Activated CD8-positive, alpha-beta memory T cell treated with anti-CD3 and anti-CD28 coated beads for 36 hours (primary cell): ENCODE data around the gene NOC4L. TPM values are rescaled to one million over a fixed set of nuclear protein-coding genes. Genes with fewer than 3 reads are reported as not detected.

Experiments used
- CTCF ChIA-PET: fragments of 350-600 bp; sonication (Branson Sonifier 250); formaldehyde crosslinking; loops from one replicate; lab custom pipeline; 2021; ENCODE audit warnings: antibody characterized with exemption; lab: Charles Lee
- POLR2A ChIA-PET: fragments of 350-600 bp; sonication (Branson Sonifier 250); formaldehyde crosslinking; loops from one replicate; lab custom pipeline; 2021; ENCODE audit warnings: antibody characterized with exemption; lab: Charles Lee
- total RNA-seq, 2 experiments: library from RNA; stranded (reverse); gene quantifications; one replicate each; pipeline ENCODE4 v1.2.3, GENCODE V29; 2021

Gene NOC4L
- total RNA-seq, 2 experiments from 2014 or later: 57.2 to 59.9 TPM

- POLR2A ChIA-PET: no interaction called here
- CTCF ChIA-PET: interaction anchor here (0.9 kb wide), 1 partner anchor 37 kb away, joined by 3 read pairs; no protein-coding TSS in a partner anchor
Measured at GRCh38 chr12:132152411-132152821, 8.2 kb downstream of the NOC4L start.

- ChIA-PET POLR2A (no interaction called here), CTCF (interaction anchor here (0.8 to 1.6 kb wide), 7 partner anchors 10 to 262 kb away, joined by 3 to 9 read pairs (median 4); no protein-coding TSS in a partner anchor)
Measured at GRCh38 chr12:132152953-132153352, 8.7 kb downstream of the NOC4L start.

- CTCF ChIA-PET: interaction anchor here (0.8 to 1.6 kb wide), 16 partner anchors 8 to 461 kb away, joined by 3 to 9 read pairs (median 4); no protein-coding TSS in a partner anchor
- POLR2A ChIA-PET: interaction anchor here (0.6 to 0.7 kb wide), 3 partner anchors 9 to 266 kb away, joined by 4 to 5 read pairs (median 5); no protein-coding TSS in a partner anchor
Measured at GRCh38 chr12:132153501-132154340, 9.5 kb downstream of the NOC4L start.

GRCh38 chr12:132154341-132154761 lies 10.1 kb downstream of the NOC4L start:
- CTCF ChIA-PET: interaction anchor here (0.8 to 1.6 kb wide), 14 partner anchors 8 to 460 kb away, joined by 3 to 9 read pairs (median 4); no protein-coding TSS in a partner anchor
- POLR2A ChIA-PET: interaction anchor here (0.6 to 0.7 kb wide), 2 partner anchors 9 to 265 kb away, joined by 5 read pairs; no protein-coding TSS in a partner anchor

GRCh38 chr12:132154941-132155770 lies 10.9 kb downstream of the NOC4L start:
- CTCF ChIA-PET: no interaction called here
- POLR2A ChIA-PET: no interaction called here

- POLR2A ChIA-PET: no interaction called here
- CTCF ChIA-PET: no interaction called here
Measured at GRCh38 chr12:132155771-132156572, 11.7 kb downstream of the NOC4L start.

- ChIA-PET POLR2A (no interaction called here), CTCF (no interaction called here)
Measured at GRCh38 chr12:132156573-132157325, 12.5 kb downstream of the NOC4L start.

- ChIA-PET CTCF (no interaction called here), POLR2A (no interaction called here)
Measured at GRCh38 chr12:132157733-132158409, 13.6 kb downstream of the NOC4L start.

GRCh38 chr12:132158677-132159554 lies 14.7 kb downstream of the NOC4L start:
- CTCF ChIA-PET: interaction anchor here (0.6 kb wide), 1 partner anchor 456 kb away, joined by 3 read pairs; no protein-coding TSS in a partner anchor

GRCh38 chr12:132159555-132160003 lies 15.3 kb downstream of the NOC4L start:
- CTCF ChIA-PET: no interaction called here
- POLR2A ChIA-PET: no interaction called here

More at GRCh38 chr12:132158677-132159554, 14.7 kb downstream of the NOC4L start:
- POLR2A ChIA-PET: no interaction called here

- ChIA-PET CTCF (no interaction called here), POLR2A (no interaction called here)
Measured at GRCh38 chr12:132160016-132160415, 15.8 kb downstream of the NOC4L start.

- ChIA-PET CTCF (no interaction called here), POLR2A (no interaction called here)
Measured at GRCh38 chr12:132160601-132161035, 16.4 kb downstream of the NOC4L start.

- POLR2A ChIA-PET: no interaction called here
Measured at GRCh38 chr12:132161036-132161781, 17.0 kb downstream of the NOC4L start.

GRCh38 chr12:132161796-132162507 lies 17.7 kb downstream of the NOC4L start:
- ChIA-PET POLR2A (interaction anchor here (0.5 kb wide), 1 partner anchor 419 kb away, joined by 3 read pairs; no protein-coding TSS in a partner anchor), CTCF (interaction anchor here (1.4 kb wide), 1 partner anchor 8 kb away, joined by 5 read pairs; no protein-coding TSS in a partner anchor)

More at GRCh38 chr12:132161036-132161781, 17.0 kb downstream of the NOC4L start:
- CTCF ChIA-PET: no interaction called here
